HG03558 (cell line): ENCODE data around the gene JAGN1.
"Not testable (repeated sequence)": the region's sequence is repeated elsewhere in the genome, so short reads cannot be mapped to it uniquely, and the experiment has no call there.

Experiments used
- ATAC-seq: cut with Tn5 transposase; IDR thresholded peaks from one replicate; pipeline ENCODE4 v1.9.1; 2021; ENCODE audit warnings: moderate number of reproducible peaks; ENCODE audit not compliant: unreplicated experiment; ENCODE audit errors: extremely low read depth

JAGN1 gene

DNA sequence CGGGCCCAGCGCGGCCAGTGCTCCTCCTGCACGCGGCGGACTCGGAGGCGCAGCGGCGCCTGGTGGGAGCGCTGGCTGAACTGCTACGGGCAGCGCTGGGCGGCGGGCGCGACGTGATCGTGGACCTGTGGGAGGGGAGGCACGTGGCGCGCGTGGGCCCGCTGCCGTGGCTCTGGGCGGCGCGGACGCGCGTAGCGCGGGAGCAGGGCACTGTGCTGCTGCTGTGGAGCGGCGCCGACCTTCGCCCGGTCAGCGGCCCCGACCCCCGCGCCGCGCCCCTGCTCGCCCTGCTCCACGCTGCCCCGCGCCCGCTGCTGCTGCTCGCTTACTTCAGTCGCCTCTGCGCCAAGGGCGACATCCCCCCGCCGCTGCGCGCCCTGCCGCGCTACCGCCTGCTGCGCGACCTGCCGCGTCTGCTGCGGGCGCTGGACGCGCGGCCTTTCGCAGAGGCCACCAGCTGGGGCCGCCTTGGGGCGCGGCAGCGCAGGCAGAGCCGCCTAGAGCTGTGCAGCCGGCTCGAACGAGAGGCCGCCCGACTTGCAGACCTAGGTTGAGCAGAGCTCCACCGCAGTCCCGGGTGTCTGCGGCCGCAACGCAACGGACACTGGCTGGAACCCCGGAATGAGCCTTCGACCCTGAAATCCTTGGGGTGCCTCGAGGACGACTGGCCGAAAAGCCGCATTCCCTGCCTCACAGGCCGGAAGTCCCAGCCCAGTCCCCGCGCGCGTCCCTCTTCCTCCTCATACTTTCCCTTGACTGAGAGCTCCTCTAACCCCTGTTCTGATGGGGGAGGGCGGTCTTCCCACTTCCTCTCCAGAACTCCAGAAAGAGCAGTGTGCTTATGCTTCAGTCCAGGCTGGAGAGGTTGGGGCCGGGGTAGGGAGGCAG, 25.1 kb downstream of the JAGN1 start:
- no peak for ATAC-seq

DNA sequence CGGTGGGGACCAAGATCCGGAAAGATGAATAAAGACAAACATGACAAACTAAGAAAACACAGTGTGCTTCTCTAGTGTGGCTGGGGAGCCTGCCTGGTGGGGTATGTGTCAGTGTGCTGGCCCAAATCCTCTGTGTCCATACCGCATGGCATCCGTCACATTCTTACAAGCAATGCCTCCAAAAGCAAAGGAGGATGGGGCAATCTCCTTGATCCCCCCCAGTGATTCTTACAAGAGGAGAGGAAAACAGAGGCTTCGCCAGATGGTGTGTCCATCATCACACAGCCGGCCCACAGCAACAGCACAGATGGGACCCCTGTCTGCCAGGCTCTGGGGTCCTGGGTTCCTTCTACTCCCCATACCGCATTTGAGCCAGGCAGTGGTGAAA, 25.9 kb downstream of the JAGN1 start:
- no peak for ATAC-seq

DNA sequence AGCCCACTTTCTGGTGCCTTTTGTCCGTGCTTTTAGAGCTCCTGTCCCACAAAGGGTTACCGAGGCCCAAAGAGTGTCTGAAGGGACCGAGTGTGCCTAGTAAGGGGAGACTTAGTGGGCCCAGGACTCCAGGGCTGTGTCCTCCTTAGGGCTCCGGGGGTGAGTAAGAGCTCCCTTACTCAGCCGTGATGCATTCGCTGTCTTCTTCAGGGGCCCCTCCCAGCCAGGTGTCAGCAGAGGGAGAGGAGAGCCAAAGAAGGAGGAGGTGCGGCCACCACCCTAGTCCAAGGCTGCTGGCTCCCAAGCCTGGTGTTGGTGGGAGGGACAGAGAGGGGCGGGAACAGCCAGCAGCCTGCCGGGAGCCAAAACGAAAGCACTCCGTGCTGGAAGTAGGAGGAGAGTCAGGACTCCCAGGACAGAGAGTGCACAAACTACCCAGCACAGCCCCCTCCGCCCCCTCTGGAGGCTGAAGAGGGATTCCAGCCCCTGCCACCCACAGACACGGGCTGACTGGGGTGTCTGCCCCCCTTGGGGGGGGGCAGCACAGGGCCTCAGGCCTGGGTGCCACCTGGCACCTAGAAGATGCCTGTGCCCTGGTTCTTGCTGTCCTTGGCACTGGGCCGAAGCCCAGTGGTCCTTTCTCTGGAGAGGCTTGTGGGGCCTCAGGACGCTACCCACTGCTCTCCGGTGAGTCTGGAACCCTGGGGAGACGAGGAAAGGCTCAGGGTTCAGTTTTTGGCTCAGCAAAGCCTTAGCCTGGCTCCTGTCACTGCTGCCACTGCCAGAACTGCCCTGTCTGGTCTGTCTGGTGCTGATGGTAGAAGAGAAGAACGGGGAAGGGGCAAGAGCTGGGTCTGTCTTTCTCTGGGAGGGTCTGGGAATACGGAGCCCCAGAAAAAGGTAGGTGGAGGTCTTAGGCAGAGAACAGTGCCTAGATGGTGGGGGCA, 26.6 kb downstream of the JAGN1 start, which contains the start of gene IL17RC:
IL17RC (plus strand) TSS at position 365 of the 947 bp plus-strand sequence; CDS start at position 583, 218 bp downstream.
- no peak for ATAC-seq

DNA sequence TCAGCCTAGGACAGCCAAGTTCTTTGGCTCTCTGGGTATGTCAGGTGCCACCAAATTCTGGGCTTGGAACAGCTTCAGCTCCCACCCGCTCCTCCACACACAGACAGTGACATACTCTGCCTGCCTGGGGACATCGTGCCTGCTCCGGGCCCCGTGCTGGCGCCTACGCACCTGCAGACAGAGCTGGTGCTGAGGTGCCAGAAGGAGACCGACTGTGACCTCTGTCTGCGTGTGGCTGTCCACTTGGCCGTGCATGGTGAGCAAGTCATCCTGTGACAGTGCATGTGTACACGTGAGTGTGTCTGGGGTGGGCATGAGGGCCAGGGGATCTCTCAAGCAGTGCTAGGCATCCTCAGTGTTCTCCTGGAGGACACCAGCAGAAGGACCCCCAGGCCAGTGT, 27.4 kb downstream of the JAGN1 start:
- ATAC-seq, result no peak

DNA sequence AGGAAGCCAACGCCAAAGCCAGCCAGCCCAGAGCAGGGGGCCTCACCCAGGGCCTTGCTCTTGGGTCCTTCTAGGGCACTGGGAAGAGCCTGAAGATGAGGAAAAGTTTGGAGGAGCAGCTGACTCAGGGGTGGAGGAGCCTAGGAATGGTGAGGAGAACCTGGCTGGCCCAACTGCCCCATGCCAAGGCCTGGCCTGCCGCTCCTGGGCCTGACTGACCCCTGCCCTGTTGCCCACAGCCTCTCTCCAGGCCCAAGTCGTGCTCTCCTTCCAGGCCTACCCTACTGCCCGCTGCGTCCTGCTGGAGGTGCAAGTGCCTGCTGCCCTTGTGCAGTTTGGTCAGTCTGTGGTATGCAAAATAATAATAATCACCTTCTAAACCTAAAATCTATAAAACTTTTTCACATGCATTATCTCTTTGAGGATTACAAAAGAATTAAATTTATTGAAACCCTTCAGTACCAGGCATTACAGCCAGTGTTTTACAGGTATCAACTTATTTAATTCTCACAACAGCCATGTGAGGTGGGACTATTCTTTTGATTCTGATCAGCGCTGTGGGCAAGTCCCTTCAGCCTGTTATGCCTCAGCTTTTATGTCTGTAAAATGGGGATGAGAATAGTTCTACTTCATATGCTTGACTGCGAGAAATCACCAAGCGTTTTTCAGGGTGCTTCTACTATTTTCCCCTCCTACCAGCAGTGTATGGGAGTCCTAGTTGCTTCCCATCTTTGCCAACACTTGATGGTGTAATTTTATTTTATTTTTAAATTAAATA, 28.0 kb downstream of the JAGN1 start:
- ATAC-seq, result no peak

DNA sequence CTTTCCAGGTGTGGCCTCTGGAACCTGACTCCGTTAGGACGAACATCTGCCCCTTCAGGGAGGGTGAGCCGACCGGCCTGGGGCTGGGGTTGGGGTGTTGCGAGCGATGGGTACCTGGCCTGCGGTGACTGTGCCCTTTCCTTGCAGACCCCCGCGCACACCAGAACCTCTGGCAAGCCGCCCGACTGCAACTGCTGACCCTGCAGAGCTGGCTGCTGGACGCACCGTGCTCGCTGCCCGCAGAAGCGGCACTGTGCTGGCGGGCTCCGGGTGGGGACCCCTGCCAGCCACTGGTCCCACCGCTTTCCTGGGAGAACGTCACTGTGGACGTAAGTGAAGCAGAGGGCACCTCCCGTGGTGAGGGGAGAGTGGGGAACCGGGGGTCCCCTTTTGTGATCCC, 37.7 kb downstream of the JAGN1 start:
- ATAC-seq, result no peak

DNA sequence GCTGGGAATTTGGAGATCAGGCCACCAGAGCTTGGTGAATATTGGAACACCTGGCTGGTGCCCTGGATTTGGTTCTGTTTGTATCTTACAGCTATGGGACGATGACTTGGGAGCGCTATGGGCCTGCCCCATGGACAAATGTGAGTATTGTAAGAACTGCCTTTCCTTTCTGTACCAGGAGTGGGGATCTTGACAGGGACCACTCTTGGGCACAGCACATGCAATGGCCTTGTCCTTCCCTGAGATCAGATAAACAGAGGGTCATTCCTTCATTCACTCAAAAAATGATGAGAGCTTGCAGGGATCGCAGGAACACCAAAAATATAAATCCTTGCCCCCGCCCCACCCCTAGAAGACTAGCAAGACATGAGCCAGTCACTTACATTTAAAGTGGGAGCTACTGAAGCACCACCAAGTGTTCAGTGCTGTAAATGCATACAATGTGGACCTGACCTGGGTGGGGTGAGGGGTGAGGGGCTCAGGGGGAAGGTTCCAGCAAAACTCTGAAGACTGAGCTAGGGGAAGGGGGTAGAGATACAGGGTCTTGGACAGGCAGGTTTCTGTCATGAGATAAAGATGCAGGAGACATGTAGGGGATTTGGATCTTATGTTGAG, 40.5 kb downstream of the JAGN1 start:
- no peak for ATAC-seq

DNA sequence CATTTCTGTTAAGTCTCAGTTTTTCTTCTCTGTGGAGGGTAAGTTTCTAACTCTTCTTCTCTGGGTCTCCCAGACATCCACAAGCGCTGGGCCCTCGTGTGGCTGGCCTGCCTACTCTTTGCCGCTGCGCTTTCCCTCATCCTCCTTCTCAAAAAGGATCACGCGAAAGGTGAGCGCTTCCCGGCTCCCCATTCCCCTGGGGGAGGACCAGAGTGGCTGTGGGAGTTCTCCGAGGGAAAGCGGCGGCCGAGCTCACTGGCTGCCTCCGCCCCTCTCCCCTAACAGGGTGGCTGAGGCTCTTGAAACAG, 42.1 kb downstream of the JAGN1 start:
- no peak for ATAC-seq

DNA sequence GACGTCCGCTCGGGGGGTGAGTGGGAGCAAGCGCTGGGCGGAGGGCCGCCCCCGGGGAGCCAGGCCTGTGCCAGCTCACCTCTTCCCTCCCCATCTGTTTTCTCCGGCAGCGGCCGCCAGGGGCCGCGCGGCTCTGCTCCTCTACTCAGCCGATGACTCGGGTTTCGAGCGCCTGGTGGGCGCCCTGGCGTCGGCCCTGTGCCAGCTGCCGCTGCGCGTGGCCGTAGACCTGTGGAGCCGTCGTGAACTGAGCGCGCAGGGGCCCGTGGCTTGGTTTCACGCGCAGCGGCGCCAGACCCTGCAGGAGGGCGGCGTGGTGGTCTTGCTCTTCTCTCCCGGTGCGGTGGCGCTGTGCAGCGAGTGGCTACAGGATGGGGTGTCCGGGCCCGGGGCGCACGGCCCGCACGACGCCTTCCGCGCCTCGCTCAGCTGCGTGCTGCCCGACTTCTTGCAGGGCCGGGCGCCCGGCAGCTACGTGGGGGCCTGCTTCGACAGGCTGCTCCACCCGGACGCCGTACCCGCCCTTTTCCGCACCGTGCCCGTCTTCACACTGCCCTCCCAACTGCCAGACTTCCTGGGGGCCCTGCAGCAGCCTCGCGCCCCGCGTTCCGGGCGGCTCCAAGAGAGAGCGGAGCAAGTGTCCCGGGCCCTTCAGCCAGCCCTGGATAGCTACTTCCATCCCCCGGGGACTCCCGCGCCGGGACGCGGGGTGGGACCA, 42.6 kb downstream of the JAGN1 start:
- ATAC-seq, result peak; percentile 39

DNA sequence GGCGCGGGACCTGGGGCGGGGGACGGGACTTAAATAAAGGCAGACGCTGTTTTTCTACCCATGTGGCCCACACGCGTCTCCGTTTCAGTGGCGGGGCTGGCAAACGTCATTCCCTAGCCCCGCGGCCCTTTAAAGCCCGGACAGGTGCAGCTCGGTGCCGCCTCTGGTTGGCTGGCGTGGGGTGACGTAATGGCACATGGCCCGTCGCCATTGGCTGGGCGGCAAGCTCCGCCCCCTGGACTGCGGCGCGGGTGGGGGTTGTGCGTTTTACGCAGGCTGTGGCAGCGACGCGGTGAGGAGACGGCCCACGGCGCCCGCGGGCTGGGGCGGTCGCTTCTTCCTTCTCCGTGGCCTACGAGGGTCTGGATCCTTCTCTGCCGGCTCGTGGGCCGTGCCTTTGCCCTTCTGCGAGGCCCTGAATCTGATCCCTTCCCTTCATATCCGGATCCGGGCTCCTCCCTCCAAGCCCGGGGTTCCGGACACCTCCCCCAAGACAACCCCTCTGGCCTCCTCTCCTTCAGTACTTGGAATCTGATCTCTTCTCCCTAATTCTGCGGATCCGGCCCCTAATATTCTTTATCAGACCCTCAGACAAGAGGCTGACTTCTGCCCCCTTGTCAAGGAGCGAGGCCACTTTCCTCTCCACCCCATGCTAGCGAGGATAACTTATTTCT, 43.3 kb downstream of the JAGN1 start, which contains the start of gene CRELD1:
CRELD1 (plus strand) TSS at position 274 of the 674 bp plus-strand sequence. CDS start 605 bp downstream, outside the sequence.
- peak; percentile 76 for ATAC-seq

DNA sequence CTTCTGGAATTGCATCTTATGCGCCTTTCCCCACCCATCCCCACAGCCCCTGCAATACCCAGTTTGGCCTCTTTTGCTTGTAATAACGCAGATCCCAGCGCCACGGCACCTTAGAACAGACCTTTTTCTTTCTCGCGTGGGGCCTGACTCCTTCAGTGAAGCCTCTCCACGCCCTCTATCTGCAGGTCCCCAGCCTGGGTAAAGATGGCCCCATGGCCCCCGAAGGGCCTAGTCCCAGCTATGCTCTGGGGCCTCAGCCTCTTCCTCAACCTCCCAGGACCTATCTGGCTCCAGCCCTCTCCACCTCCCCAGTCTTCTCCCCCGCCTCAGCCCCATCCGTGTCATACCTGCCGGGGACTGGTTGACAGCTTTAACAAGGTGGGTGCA, 43.8 kb downstream of the JAGN1 start:
- no peak for ATAC-seq

DNA sequence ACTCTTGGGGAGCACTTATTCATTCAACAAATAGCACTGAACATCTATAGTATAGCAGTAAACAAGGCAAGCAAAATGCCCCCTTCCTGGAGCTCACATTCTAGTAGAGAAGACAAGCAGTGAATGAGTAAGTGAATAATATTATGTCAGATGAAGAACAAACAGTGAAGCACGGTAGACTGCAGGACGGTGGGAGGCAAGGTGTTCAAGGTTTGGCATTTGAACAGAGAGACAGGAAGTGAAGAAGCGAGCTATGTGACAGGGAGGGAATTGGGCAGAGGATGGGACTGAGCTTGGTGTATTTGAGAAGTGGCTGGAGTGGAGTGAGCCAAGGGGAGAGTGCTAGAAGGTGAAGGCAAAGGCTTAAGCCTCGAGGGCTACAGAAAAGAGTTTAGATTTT, 44.6 kb downstream of the JAGN1 start:
- ATAC-seq, result no peak

DNA sequence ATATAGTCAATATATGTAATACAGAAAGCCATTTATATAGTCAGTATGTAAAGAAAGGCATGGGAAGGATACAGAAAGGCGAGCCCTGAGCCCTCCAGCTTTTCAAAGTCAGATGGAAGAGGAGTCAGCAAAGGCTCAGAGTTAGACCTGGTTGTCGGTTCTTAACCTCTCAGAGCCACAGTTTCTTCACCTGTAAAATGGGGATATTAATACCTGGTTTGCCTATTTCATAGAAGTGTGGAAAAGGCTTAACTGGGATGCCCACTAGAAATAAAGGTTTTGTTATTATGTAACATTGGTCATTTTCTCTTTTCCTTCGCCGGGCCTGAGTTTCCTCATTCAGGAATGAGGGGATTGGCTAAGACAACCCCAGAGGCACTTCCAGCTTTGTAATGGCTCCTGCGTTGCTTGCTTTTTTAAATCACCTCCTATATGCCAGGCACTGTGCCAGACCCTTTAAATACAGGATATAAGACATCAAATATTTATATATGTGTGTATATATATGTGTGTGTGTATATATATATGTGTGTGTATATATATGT, 45.6 kb downstream of the JAGN1 start:
- ATAC-seq, result no peak

DNA sequence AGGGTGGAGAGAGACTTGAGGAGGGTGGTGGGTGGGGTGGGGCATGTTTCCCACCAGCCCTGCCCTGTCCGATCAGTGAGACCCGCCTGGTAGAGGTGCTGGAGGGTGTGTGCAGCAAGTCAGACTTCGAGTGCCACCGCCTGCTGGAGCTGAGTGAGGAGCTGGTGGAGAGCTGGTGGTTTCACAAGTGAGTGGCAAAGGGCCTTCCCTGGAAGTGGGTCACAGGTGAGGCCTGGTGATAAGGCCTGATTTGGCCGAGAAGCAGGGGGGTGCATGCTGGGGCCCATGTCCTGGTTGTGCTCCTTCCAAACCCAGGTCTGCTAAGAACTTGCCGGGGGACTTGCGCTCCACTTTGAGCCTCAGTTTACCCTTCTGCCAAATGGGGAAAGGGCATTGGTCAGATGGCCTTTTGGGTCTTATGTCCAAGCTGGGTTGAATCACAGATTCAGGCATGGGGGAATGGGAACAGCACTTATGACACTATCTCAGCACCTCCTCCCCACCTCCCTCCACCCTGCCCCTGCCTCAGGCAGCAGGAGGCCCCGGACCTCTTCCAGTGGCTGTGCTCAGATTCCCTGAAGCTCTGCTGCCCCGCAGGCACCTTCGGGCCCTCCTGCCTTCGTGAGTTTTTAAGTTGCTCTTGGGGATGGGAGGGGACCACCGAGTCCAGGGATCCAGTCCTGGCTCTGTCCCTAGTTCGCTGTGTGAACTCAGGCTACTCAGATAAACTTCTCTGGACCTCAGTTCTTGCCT, 47.3 kb downstream of the JAGN1 start:
- ATAC-seq, result no peak

DNA sequence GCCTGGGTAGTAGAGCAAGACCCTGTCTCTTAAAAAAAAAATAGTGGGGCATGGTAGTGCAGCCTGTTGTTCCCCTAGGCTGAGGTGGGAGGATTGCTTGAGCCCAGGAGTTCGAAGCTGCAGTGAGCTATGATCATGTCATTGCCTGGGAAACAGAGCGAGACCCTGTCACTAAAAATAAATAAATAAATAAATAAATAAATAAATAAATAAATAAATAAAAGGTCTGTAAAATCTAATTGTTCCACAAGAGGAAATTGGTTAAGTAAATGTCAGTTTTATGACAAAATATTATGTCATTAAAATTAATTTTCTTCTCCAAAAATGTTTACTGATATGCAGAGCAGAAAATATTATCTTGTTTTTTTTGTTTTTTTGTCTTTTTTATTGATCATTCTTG, 48.6 kb downstream of the JAGN1 start:
- ATAC-seq, result no peak

DNA sequence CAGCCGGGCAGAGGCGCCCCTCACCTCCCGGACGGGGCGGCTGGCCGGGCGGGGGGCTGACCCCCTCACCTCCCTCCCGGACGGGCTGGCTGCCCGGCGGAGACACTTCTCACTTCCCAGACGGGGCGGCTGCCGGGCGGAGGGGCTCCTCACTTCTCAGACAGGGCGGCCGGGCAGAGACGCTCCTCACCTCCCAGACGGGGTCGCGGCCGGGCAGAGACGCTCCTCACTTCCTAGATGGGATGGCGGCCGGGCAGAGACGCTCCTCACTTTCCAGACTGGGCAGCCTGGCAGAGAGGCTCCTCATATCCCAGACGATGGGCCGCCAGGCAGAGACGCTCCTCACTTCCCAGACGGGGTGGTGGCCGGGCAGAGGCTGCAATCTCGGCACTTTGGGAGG, 49.5 kb downstream of the JAGN1 start:
- not testable (repeated sequence) for ATAC-seq

DNA sequence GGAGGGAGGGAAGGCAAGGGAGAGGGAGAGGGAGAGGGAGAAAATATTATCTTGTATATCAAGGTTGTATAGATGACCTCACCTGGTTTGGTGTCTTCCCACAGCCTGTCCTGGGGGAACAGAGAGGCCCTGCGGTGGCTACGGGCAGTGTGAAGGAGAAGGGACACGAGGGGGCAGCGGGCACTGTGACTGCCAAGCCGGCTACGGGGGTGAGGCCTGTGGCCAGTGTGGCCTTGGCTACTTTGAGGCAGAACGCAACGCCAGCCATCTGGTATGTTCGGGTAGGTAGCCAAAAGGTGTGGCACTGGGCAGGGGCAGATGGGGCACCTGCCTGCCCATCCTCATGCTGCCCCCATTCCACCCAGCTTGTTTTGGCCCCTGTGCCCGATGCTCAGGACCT, 50.3 kb downstream of the JAGN1 start:
- no peak for ATAC-seq

DNA sequence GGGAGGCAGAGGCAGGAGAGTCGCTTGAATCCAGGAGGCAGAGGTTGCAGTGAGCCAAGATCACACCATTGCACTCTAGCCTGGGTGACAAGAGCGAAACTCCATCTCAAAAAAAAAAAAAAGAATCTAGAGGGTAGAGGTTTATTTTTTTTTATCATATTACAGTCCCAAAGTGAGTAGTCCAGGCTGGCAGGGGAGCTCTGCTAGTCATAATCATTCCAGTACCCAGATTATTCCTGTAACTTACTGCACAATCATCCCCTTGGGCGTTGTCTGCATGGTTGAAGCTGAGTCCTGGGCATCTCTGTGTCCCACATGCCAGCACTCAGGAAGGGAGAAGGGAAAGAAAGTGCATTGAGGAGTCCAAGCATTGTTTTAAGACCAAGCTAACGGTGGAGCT, 51.8 kb downstream of the JAGN1 start:
- no peak for ATAC-seq
